GM12878 (cell line): Measurements from ENCODE around the gene ARHGAP26. TPM values are rescaled to one million over a fixed set of nuclear protein-coding genes. Genes with fewer than 3 reads are reported as not detected.

Experiments
- ATAC-seq: fragments of 200-7000 bp; cut with Tn5 transposase; 3 replicates; pipeline ENCODE4 v1.9.1; 2020; ENCODE audit warnings: mild to moderate bottlenecking, moderate library complexity
- BruUV-seq: library from RNA; stranded (reverse); fragments of 400-500 nt; replicated peaks from 2 replicates; lab custom pipeline; 2021; lab: Mats Ljungman, UMichigan
- CTCF ChIA-PET: fragments of 300-600 bp; sonication (Branson Sonifier 250); formaldehyde crosslinking; extraction: SDS; loops from one replicate; lab custom pipeline; 2021; ENCODE audit warnings: inconsistent platforms; lab: Yijun Ruan, JAX
- POLR2A ChIA-PET: fragments of 350-600 bp; formaldehyde crosslinking; extraction: SDS; loops from one replicate; lab custom pipeline; 2021; ENCODE audit warnings: inconsistent platforms; lab: Charles Lee
- RAD21 ChIA-PET: fragments of 300-600 bp; sonication (Branson Sonifier 250); formaldehyde crosslinking; loops from one replicate; lab custom pipeline; 2023; ENCODE audit warnings: antibody characterized with exemption; ENCODE audit not compliant: unreplicated experiment; lab: Charles Lee
- SMC1A ChIA-PET: fragments of 300-600 bp; sonication (Branson Sonifier 250); formaldehyde crosslinking; loops from one replicate; lab custom pipeline; 2023; ENCODE audit not compliant: unreplicated experiment, uncharacterized antibody; lab: Charles Lee
- DNase-seq: peaks from one replicate; pipeline ENCODE4 v3.0.0-alpha.2; 2011; ENCODE audit warnings: low read depth, low spot score
- FAIRE-seq: peaks from 3 replicates; lab custom pipeline; 2011; peaks lifted over from hg19 to GRCh38; lab: Jason Lieb, UNC
- H2AFZ ChIP-seq: 2 replicates; pipeline ENCODE4 v1.6.0; 2011; ENCODE audit warnings: low read depth, low read length, control low read depth; ENCODE audit not compliant: control insufficient read depth
- H3K27ac ChIP-seq: 2 replicates; pipeline ENCODE4 v1.5.1; 2011; ENCODE audit warnings: control low read depth; ENCODE audit not compliant: control insufficient read depth, insufficient read depth
- H3K27me3 ChIP-seq, 2 experiments: replicated peaks in 1 of 2; 2 replicates each; pipeline versions ENCODE4 v1.6.0 to v1.6.1; 2011; ENCODE audit warnings: low read length in 1 of 2; ENCODE audit not compliant: control insufficient read depth in 2 of 2, insufficient read depth in 2 of 2
- H3K36me3 ChIP-seq, 2 experiments: 2 replicates each; pipeline ENCODE4 v1.5.1; 2011; ENCODE audit warnings: low read length in 1 of 2; ENCODE audit not compliant: control insufficient read depth in 2 of 2, insufficient read depth in 2 of 2
- H3K4me1 ChIP-seq: 2 replicates; pipeline ENCODE4 v1.6.1; 2011; ENCODE audit warnings: mild to moderate bottlenecking, low read length, moderate library complexity, mixed read lengths; ENCODE audit not compliant: control insufficient read depth, insufficient read depth
- H3K4me2 ChIP-seq: 2 replicates; pipeline ENCODE4 v1.6.0; 2011; ENCODE audit warnings: control low read depth; ENCODE audit not compliant: control insufficient read depth, insufficient read depth
- H3K4me3 ChIP-seq: fragments of 200-600 bp; sonication (generic); 2 replicates; pipeline ENCODE4 v1.5.1; 2016
- H3K79me2 ChIP-seq: 2 replicates; pipeline ENCODE4 v1.6.0; 2011; ENCODE audit warnings: low read length; ENCODE audit not compliant: control insufficient read depth, insufficient read depth
- H3K9ac ChIP-seq: 2 replicates; pipeline ENCODE4 v1.8.0; 2011; ENCODE audit warnings: low read length, control low read depth, mixed read lengths; ENCODE audit not compliant: control insufficient read depth, insufficient read depth
- H3K9me3 ChIP-seq: replicated peaks from 3 replicates; pipeline ENCODE4 v1.5.1; 2011; ENCODE audit warnings: mild to moderate bottlenecking, low read length; ENCODE audit not compliant: control insufficient read depth, insufficient read depth
- H4K20me1 ChIP-seq: 2 replicates; pipeline ENCODE4 v1.6.0; 2011; ENCODE audit not compliant: control insufficient read depth, insufficient read depth
- BACH1 ChIP-seq: fragments of 450-650 bp; IDR thresholded peaks from 2 replicates; pipeline ENCODE4 v1.6.1; 2017; ENCODE audit warnings: mild to moderate bottlenecking, borderline replicate concordance
- BCL11A ChIP-seq: IDR thresholded peaks from 2 replicates; pipeline ENCODE4 v1.6.1; 2011; ENCODE audit warnings: low read depth, low read length
- CBX5 ChIP-seq: sonication (generic); IDR thresholded peaks from 2 replicates; pipeline ENCODE4 v1.6.1; 2016; ENCODE audit warnings: low read depth, moderate library complexity, mild to moderate bottlenecking, inconsistent platforms
- CREM ChIP-seq: IDR thresholded peaks from 2 replicates; pipeline ENCODE4 v1.6.1; 2014; ENCODE audit warnings: antibody characterized with exemption, low read depth
- EED ChIP-seq: sonication (generic); IDR thresholded peaks from 2 replicates; pipeline ENCODE4 v1.6.1; 2016; ENCODE audit warnings: antibody characterized with exemption, low read depth
- EP300 ChIP-seq, 2 experiments: fragments of 150-350 bp in 1 of 2; IDR thresholded peaks; 2 replicates each; pipeline ENCODE4 v1.6.1; 2011 to 2012; ENCODE audit warnings: low read depth in 2 of 2, low read length in 2 of 2, borderline replicate concordance in 1 of 2, improper control_type of control experiment in 1 of 2, inconsistent platforms in 1 of 2; ENCODE audit not compliant: control insufficient read depth in 1 of 2
- JUNB ChIP-seq: IDR thresholded peaks from 2 replicates; pipeline ENCODE4 v1.6.1; 2016; ENCODE audit warnings: antibody characterized with exemption, mild to moderate bottlenecking
- MEF2A ChIP-seq: IDR thresholded peaks from 2 replicates; pipeline ENCODE4 v1.6.1; 2011; ENCODE audit warnings: low read depth, mild to moderate bottlenecking, low read length, moderate library complexity; ENCODE audit not compliant: insufficient read depth
- NFIC ChIP-seq: IDR thresholded peaks from 2 replicates; pipeline ENCODE4 v1.6.1; 2012; ENCODE audit warnings: low read depth, mild to moderate bottlenecking, inconsistent platforms, low read length, moderate library complexity
- PML ChIP-seq: IDR thresholded peaks from 2 replicates; pipeline ENCODE4 v1.6.1; 2012; ENCODE audit warnings: low read length, inconsistent platforms
- SMC3 ChIP-seq: IDR thresholded peaks from 2 replicates; pipeline ENCODE4 v1.6.1; 2011; ENCODE audit warnings: low read length, improper control_type of control experiment, borderline replicate concordance
- SRF ChIP-seq, 2 experiments: IDR thresholded peaks; 2 replicates each; pipeline ENCODE4 v1.6.1; 2011; ENCODE audit warnings: low read depth in 2 of 2, low read length in 2 of 2, mild to moderate bottlenecking in 1 of 2, moderate library complexity in 1 of 2
- TBL1XR1 ChIP-seq: IDR thresholded peaks from 2 replicates; pipeline ENCODE4 v1.6.1; 2012; ENCODE audit warnings: low read depth, low read length, improper control_type of control experiment
- TCF3 ChIP-seq: IDR thresholded peaks from 2 replicates; pipeline ENCODE4 v1.6.1; 2012; ENCODE audit warnings: low read depth, mild to moderate bottlenecking, low read length, borderline replicate concordance; ENCODE audit not compliant: insufficient read depth
- ZBED1 ChIP-seq: IDR thresholded peaks from 2 replicates; pipeline ENCODE4 v1.6.1; 2016; ENCODE audit warnings: borderline replicate concordance
- ZNF687 ChIP-seq: fragments of 450-650 bp; IDR thresholded peaks from 2 replicates; pipeline ENCODE4 v1.6.1; 2017; ENCODE audit warnings: mild to moderate bottlenecking, moderate library complexity
- WGBS: methylation state at CpG from one replicate; pipeline ENCODE4 v1.1.6; 2016; ENCODE audit warnings: low lambda C conversion rate; ENCODE audit not compliant: insufficient replicate concordance, insufficient coverage; ENCODE audit errors: missing lambda C conversion rate; 5-methylcytosine and 5-hydroxymethylcytosine counted together
- in situ Hi-C: fragments of 300-500 bp; cut with MboI; formaldehyde crosslinking; loops from 9 replicates; pipeline ENCODE4 v1.14.3; 2018; ENCODE audit warnings: mixed read lengths
- intact Hi-C: fragments of 100-400 bp; cut with micrococcal nuclease; formaldehyde crosslinking; loops from one replicate; pipeline ENCODE4 v1.14.2; 2022; ENCODE audit not compliant: unreplicated experiment
- polyA plus RNA-seq, 11 experiments: library from polyadenylated mRNA; depleted of rRNA in 4 of 11; unstranded in 6 of 11; stranded (reverse) in 5 of 11; fragments of >200 nt; fragmentation: Nextera tagmentation in 4 of 11; fragmentation: Illumina TruSeq in 1 of 11; extraction: Ambion mirVana in 4 of 11; extraction: Trizol in 1 of 11; gene quantifications; 1 replicate in 1 of 11; 2 replicates in 10 of 11; pipeline versions ENCODE4 v1.2.1 to v1.2.3, GENCODE V29; 2011 to 2016; ENCODE audit warnings: inconsistent platforms in 2 of 11, missing spikeins in 2 of 11, low read depth in 1 of 11
- total RNA-seq, 4 experiments: library from RNA; depleted of rRNA in 3 of 4; stranded (reverse); fragments of >200 nt in 3 of 4; fragmentation: Illumina TruSeq in 1 of 4; extraction: Trizol in 1 of 4; gene quantifications; 2 replicates each; pipeline versions ENCODE4 v1.2.1 to v1.2.3, GENCODE V29; 2013 to 2021
- TF ChIP-seq, protein P1 (sequence below): fragments of 150-350 bp; IDR thresholded peaks from 2 replicates; pipeline ENCODE4 v1.6.1; 2016; ENCODE audit warnings: low read depth, low read length

The ARHGAP26 gene
- total and polyA plus RNA-seq, 10 of the 15 experiments (the other 5 are each of a cell fraction or from before 2014, with no cell fraction given): 9.4 to 41.5 (median 19.3) TPM

DNA sequence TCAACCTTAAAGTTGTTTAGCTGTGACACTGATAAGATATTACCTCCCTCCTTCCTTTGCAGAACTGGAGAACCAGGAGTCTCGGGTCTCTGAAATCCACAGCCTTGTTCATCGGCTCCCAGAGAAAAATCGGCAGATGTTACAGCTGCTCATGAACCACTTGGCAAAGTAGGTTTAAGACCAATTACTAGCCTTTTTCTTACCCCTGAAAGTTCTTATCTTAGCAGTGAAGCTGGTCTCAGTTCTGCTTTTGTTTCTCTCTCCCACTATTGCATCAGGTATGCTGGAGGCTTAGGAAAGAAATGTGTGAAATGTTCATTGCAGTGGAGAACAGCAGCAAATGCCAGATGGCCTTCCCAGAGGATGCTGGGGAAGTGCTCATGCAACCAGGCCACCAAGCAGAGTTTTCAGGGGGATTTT lies 287.4 kb downstream of the ARHGAP26 start:
- H3K9me3 ChIP-seq: no peaks in the 10 kb centered on the region
- ChIA-PET POLR2A (interaction anchor here (0.9 to 2.6 kb wide), 8 partner anchors 9 to 343 kb away, joined by 3 to 12 read pairs (median 5); no protein-coding TSS in a partner anchor), RAD21 (interaction anchor here (0.6 to 19.7 kb wide), 21 partner anchors 9 to 173 kb away, joined by 3 to 337 read pairs (median 4); no protein-coding TSS in a partner anchor), CTCF (interaction anchor here (0.7 to 1.2 kb wide), 5 partner anchors 14 to 152 kb away, joined by 3 to 5 read pairs (median 4); no protein-coding TSS in a partner anchor), SMC1A (interaction anchor here (0.6 to 19.4 kb wide), 24 partner anchors 9 to 1113 kb away, joined by 3 to 441 read pairs (median 4); partner anchors contain the start of genes KCTD16 and YIPF5)
- H3K27ac ChIP-seq: peak overlapping the region; percentile 100
- BruUV-seq: no TSS peak
- in situ Hi-C loops (loop anchor here (5.0 kb wide), 1 partner anchor 150 kb away; no protein-coding TSS in a partner anchor), intact Hi-C loops (loop anchor here (1.0 to 10.0 kb wide), 3 partner anchors 9 to 339 kb away; no protein-coding TSS in a partner anchor)
- WGBS: 0% methylated on average over 3 of the region's 3 CpGs
- ATAC-seq (peak; percentile 59), DNase-seq (peak; percentile 85), FAIRE-seq (peak; percentile 89)
- H3K4me1 ChIP-seq: peaks cover 56% of the 10 kb centered on the region
- peak overlapping the region; percentile 19; the same call in 1 of the 2 replicates for H2AFZ ChIP-seq
- H3K27me3 ChIP-seq: no peaks in the 10 kb centered on the region
- no peaks in the 10 kb centered on the region for H4K20me1 ChIP-seq
- 0 out of 4 replicates have a peak, but pooled peaks cover 0 to 6% of the 10 kb centered on the region in 2 experiments for H3K36me3 ChIP-seq
- peak overlapping the region; percentile 86 for H3K9ac ChIP-seq
- peaks cover 60% of the 10 kb centered on the region for H3K79me2 ChIP-seq
- peak overlapping the region; percentile 77 for H3K4me3 ChIP-seq
- peak overlapping the region; percentile 94 for H3K4me2 ChIP-seq
- TF ChIP-seq MEF2A: peak; percentile 81
- TF ChIP-seq JUNB: peak; percentile 49
- TF ChIP-seq ZBED1: peak; percentile 84
- TF ChIP-seq SMC3: 0 out of 2 replicates have a peak, but pooled peaks have one; percentile 3
- peak; percentile 69; the same call in 1 of the 2 replicates for TF ChIP-seq PML
- TF ChIP-seq TCF3: no peak
- TF ChIP-seq CREM: peak; percentile 76
- peak; percentile 85 for TF ChIP-seq ZNF687
- peak; percentile 94 for TF ChIP-seq BCL11A
- TF ChIP-seq, protein P1, sequence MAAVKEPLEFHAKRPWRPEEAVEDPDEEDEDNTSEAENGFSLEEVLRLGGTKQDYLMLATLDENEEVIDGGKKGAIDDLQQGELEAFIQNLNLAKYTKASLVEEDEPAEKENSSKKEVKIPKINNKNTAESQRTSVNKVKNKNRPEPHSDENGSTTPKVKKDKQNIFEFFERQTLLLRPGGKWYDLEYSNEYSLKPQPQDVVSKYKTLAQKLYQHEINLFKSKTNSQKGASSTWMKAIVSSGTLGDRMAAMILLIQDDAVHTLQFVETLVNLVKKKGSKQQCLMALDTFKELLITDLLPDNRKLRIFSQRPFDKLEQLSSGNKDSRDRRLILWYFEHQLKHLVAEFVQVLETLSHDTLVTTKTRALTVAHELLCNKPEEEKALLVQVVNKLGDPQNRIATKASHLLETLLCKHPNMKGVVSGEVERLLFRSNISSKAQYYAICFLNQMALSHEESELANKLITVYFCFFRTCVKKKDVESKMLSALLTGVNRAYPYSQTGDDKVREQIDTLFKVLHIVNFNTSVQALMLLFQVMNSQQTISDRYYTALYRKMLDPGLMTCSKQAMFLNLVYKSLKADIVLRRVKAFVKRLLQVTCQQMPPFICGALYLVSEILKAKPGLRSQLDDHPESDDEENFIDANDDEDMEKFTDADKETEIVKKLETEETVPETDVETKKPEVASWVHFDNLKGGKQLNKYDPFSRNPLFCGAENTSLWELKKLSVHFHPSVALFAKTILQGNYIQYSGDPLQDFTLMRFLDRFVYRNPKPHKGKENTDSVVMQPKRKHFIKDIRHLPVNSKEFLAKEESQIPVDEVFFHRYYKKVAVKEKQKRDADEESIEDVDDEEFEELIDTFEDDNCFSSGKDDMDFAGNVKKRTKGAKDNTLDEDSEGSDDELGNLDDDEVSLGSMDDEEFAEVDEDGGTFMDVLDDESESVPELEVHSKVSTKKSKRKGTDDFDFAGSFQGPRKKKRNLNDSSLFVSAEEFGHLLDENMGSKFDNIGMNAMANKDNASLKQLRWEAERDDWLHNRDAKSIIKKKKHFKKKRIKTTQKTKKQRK: no peak
- peak; percentile 77 to 89; a peak in 3 of 4 replicates for TF ChIP-seq EP300 (IDR thresholded peaks at IDR 0.05; ENCODE audit: borderline replicate concordance in 1 of 2, control insufficient read depth in 1 of 2, low read depth in 2 of 2, low read length in 2 of 2)
- no peak for TF ChIP-seq TBL1XR1
- peak; percentile 49; the same call in 1 of the 2 replicates for TF ChIP-seq BACH1
- peak; percentile 58 for TF ChIP-seq CBX5
- TF ChIP-seq EED: peak; percentile 99
- peak; percentile 96 for TF ChIP-seq NFIC
- TF ChIP-seq SRF (IDR thresholded peaks at IDR 0.05; ENCODE audit: low read depth in 2 of 2, low read length in 2 of 2): no peak
